ENCODE results near the gene IL4R.
"Not testable (repeated sequence)": the region's sequence is repeated elsewhere in the genome, so short reads cannot be mapped to it uniquely, and the experiment has no call there.

Gene IL4R

DNA sequence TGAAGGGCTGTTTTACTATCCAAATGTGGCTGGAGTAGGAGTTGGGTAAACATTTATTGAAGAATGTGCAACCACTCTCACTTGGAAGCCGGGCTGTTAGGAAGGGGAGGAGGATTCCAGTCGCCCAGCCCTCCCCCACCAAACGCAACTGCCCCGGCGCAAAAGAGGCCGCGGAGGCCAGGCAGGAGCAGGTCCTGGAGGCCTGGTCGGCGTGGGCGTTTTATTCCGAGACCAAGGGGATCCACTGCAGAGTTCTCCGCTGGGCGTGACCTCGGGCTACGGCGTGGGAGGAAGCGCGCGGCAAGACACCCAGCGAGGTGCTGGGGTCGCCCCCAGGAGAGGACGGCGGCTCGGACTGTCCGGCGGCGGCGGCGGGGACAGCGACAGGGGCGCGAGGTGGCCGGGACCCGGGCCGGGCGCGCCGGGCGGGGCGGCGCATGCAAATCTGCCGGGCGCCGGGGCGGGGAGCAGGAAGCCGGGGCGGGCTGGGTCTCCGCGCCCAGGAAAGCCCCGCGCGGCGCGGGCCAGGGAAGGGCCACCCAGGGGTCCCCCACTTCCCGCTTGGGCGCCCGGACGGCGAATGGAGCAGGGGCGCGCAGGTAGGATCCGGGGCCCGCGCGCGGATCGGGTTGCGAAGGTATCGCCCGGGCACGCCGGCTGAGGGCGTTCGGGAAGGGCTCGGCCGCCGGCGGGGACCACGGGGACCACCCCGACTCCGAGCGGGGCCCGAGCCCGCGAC, at the start of gene IL4R:
Gene IL4R, plus strand, starts transcription at position 553 of the 739 bp plus-strand sequence. CDS start 26,230 bp downstream, outside the sequence.
- peak; percentile 64 for DNase-seq (ENCODE audit: low spot score)

DNA sequence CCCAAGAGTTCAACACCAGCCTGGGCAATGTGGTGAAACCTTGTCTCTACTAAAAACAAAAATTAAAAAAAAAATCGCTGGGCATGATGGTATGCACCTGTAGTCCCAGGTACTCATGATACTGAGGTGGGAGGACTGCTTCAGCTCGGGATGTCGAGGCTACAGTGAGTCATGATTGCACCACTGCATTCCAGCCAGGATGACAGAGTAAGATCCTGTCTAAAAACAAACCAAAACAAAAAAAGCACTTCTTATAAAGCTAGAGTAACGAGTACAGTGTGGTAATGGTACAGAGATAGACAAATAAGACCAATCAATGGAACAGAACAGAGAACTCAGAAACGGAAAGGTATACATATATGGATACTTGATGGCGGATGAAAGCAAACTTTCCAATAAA, 49.6 kb upstream of the IL4R start:
- peak; percentile 45 for DNase-seq (ENCODE audit: low spot score)

- DNase-seq (ENCODE audit: low spot score) = no peak
Measured at GRCh38 chr16:27265982-27266381, 47.8 kb upstream of the IL4R start.

DNA sequence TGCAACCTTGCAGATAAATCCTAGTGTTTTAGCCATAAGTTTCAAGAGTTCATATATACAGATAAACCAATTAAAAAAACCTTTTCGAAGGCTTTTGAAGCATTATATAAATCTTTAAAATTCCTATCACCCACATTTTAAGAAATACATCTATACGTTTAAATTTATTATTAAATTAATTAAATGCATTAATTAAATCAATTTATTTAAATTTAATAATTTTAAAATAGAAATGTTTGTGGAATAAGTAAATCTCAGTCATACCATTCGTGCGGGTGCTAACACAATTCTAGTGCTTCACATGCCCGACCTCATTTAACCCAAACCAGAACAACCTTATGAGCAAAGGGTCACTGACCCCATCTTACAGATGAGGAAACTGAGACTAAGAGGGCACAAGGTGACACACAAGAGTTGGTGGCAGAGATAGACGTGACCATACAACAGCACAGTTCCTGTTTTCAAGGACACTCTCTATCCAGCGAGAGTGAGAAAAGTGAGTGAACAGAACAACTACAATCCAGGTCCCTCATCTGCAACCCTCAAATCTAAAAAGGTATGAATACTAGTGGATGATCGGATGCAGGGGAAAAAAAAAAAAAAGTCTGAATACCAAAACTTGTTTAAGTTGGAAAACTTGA, 46.6 kb upstream of the IL4R start:
- DNase-seq (ENCODE audit: low spot score) = peak; percentile 10

- DNase-seq (ENCODE audit: low spot score) = peak; percentile 95
Measured at GRCh38 chr16:27268376-27269299, 45.1 kb upstream of the IL4R start, which contains the start of gene NSMCE1. Gene NSMCE1 (minus strand): TSS chr16:27268772. CDS start chr16:27257570, 11,202 bp downstream.

DNA sequence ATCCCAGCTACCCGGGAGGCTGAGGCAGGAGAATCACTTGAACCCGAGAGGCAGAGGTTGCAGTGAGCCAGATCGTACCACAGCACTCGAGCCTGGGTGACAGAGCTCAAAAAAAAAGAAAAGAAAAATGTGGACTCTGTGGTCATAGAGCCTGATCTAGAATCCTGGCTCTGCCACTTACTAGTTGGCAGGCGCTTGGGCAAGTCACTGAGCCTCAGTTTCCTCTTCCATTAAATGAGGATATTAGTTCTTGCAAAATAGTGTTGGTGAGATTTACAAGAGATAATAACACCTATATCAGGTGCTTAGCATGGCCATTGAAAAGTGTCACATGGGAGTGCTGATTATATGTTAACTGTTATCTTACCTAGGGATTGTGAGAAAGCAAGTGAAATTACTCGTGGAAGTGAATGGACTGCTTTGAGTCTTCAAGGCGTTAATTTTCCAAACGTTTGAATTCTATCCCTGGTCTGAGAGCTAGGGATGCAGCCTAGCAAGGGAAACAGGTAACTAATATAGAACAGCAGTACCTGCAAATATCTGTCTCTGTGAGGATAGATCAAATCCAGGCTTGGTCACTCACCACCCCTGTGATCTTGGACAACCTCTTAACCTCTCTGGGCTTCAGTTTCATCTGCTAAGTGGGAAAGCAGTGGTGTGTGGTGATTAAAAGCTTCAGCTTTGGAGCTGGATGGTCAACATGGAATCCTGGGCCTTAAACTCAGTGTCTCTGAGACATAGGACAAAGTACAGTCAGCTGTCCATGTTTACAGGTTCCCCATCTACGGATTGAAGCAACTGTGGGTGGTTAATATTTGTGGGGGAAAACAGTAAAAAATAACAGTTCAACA, 44.2 kb upstream of the IL4R start:
- no peak for DNase-seq (ENCODE audit: low spot score)

DNA sequence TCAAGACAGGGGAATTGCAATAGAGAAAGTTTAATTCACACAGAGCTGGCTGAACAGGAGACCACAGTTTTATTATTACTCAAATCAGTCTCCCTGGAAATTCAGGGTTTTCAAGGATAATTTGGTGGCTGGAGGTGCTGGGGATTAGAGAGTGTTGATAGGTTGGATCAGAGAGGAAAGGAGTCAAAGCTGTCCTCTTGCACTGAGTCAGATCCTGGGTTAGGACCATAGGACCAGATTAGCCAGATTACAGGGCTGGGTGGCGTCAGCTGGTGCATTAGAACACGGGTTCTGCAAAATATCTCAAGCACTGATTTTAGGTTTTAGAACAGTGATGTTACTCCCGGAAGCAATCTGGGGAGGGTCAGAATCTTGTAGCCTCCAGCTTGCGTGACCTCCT, 43.4 kb upstream of the IL4R start:
- no peak for DNase-seq (ENCODE audit: low spot score)

DNA sequence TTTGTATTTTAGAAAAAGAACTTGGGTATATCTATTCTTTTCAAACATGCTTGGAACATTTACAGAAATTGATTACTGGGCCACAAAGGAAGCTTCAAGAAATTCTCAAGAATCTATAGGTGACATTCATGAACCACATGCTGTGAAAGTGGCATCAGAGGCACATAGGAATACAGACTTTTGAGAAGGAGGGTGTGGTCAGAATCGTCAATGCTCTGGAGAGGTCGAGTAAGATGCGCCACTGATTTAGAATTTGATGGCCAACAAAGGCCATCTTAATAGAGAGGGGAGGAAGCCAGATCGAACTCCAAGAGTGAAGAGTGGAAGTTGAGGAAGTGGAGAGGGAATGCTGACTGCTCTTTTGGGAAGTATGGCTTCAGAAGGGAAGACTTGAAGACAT, 41.7 kb upstream of the IL4R start:
- no peak for DNase-seq (ENCODE audit: low spot score)

- not testable (repeated sequence) for DNase-seq (ENCODE audit: low spot score)
Measured at GRCh38 chr16:27272697-27273096, 41.1 kb upstream of the IL4R start.

GRCh38 chr16:27273330-27273669, 40.5 kb upstream of the IL4R start:
- DNase-seq (ENCODE audit: low spot score) = no peak

DNA sequence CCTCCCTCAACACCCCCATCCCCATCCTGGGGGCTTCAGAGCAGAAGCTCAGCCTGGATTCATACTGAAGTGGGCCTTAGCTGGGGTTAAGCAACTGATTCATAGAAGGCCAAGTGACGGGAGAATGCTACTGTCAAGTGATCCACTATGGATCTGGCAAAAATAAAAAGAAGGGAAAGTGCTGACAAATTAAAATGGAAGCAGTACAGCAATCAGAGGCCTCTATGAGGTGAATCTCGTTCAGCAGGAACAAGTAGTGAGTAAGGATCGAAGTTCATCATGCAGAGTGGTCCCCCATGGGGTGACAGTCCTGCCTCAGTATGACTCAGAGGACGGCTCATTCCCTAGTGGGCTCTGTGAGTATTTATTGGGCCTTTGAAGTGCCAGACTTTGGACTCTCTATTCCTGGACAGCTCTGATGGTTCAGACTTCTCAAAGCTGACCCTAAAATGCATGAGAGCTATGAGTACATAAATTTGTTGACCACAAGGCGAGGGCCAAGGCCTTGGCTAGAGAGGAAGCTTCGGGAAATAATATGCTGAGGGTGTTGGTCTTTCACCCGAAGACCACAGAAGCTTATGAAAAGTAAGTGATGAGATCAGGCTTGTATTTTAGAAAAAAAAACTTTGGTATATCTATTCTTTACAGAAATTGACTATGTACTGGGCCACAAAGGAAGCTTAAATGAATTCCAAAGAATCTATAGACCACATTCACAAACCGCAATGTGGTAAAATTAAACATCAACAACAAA, 39.9 kb upstream of the IL4R start:
- DNase-seq (ENCODE audit: low spot score) = peak; percentile 97

DNA sequence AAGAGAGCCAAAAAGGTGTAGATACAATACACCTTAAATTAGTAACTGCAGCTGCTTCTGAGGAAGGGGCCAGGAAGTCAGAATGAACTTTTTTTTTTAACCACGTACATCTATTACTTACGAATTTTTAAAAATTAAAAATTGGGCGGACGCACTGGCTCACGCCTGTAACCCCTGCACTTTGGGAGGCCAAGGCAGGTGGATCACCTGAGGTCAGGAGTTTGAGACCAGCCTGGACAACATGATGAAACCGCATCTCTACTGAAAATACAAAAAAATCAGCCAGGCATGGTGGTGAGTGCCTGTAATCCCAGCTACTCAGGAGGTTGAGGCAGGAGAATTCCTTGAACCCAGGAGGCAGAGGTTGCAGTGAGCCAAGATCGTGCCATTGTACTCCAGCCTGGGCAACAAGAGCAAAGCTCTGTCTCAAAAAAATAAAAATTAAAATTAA, 39.3 kb upstream of the IL4R start:
- not testable (repeated sequence) for DNase-seq (ENCODE audit: low spot score)

- DNase-seq (ENCODE audit: low spot score) = no peak
Measured at GRCh38 chr16:27275394-27275793, 38.4 kb upstream of the IL4R start.

DNA sequence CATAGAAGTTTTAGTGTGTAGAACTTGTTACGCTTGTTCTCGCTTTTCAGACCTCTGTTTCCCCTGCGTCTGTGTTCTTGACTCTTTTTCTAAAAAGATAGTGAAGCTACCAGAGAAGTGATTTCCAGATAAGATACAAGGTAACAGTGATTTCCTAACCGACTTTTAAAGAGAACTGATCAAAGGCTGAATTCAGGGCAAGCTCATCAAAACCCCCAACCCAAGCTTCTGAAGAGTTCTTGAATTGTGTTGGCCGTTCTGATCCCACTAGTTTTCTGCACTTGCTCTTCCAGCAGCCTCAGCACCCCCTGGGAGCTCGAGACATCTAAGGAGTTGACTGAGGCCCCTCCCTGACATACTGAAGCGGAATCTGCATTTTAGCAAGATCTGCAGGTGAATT, 32.5 kb upstream of the IL4R start:
- DNase-seq (ENCODE audit: low spot score) = no peak

GRCh38 chr16:27284865-27285675, 28.7 kb upstream of the IL4R start:
- DNase-seq (ENCODE audit: low spot score) = no peak

- no peak for DNase-seq (ENCODE audit: low spot score)
Measured at GRCh38 chr16:27285676-27286196, 28.0 kb upstream of the IL4R start.

- DNase-seq (ENCODE audit: low spot score) = peak; percentile 41
Measured at GRCh38 chr16:27286451-27286850, 27.3 kb upstream of the IL4R start.

GRCh38 chr16:27287051-27287811, 26.5 kb upstream of the IL4R start:
- no peak for DNase-seq (ENCODE audit: low spot score)

- DNase-seq (ENCODE audit: low spot score) = no peak
Measured at GRCh38 chr16:27287887-27288286, 25.9 kb upstream of the IL4R start.

Data from RKO (cell line).